K562 (cell line): Measurements from ENCODE around the gene NECTIN4. TPM values are rescaled to one million over a fixed set of nuclear protein-coding genes. Genes with fewer than 3 reads are reported as not detected.
A peak's percentile ranks its signal among the peaks of the same experiment; 100 is the strongest.

ENCODE experiments used
- CBX1 ChIP-seq: sonication (generic); IDR thresholded peaks from 2 replicates; pipeline ENCODE4 v1.6.1; 2016; ENCODE audit warnings: antibody characterized with exemption, low read depth, mild to moderate bottlenecking
- ELF2 ChIP-seq: fragments of 250-450 bp; sonication (Bioruptor Pico); IDR thresholded peaks from 2 replicates; pipeline ENCODE4 v1.5.0; 2021; ENCODE audit warnings: mild to moderate bottlenecking
- EP300 ChIP-seq: IDR thresholded peaks from 2 replicates; pipeline ENCODE4 v1.6.1; 2012; ENCODE audit warnings: low read length, improper control_type of control experiment
- ETV6 ChIP-seq, 3 experiments: fragments of 150-350 bp in 1 of 3; sonication (generic) in 1 of 3; formaldehyde crosslinking in 1 of 3; IDR thresholded peaks; 2 replicates each; pipeline versions ENCODE4 v1.6.1 to v1.8.0; 2014 to 2022; ENCODE audit warnings: borderline replicate concordance in 2 of 3, low read depth in 2 of 3, antibody characterized with exemption in 1 of 3, low read length in 1 of 3, mild to moderate bottlenecking in 1 of 3, missing genetic modification reagents in 1 of 3
- HNRNPUL1 ChIP-seq: fragments of 200-400 bp; formaldehyde crosslinking; IDR thresholded peaks from 2 replicates; pipeline ENCODE4 v1.6.1; 2017; ENCODE audit warnings: low read length
- PRPF4 ChIP-seq: fragments of 200-400 bp; formaldehyde crosslinking; IDR thresholded peaks from one replicate; pipeline ENCODE4 v1.6.1; 2017; ENCODE audit warnings: low read length, low read depth, mild to moderate bottlenecking; ENCODE audit not compliant: insufficient read depth, poor library complexity, severe bottlenecking
- RBM39 ChIP-seq: fragments of 200-400 bp; formaldehyde crosslinking; optimal IDR thresholded peaks from 2 replicates; pipeline ENCODE3; 2018; ENCODE audit warnings: low read depth, low read length
- REST ChIP-seq, 2 experiments: fragments of 450-650 bp; formaldehyde crosslinking in 1 of 2; IDR thresholded peaks; 2 replicates each; pipeline versions ENCODE4 v1.4.0 to v1.6.1; 2014 to 2020; ENCODE audit warnings: mild to moderate bottlenecking in 2 of 2, borderline replicate concordance in 1 of 2, low read depth in 1 of 2
- SFPQ ChIP-seq: fragments of 200-400 bp; formaldehyde crosslinking; IDR thresholded peaks from 2 replicates; pipeline ENCODE4 v1.6.1; 2017; ENCODE audit warnings: mild to moderate bottlenecking, low read depth, low read length, moderate library complexity
- SMARCB1 ChIP-seq: IDR thresholded peaks from 2 replicates; pipeline ENCODE4 v1.6.1; 2011; ENCODE audit warnings: improper control_type of control experiment, low read depth; ENCODE audit not compliant: insufficient read length
- TCF7L2 ChIP-seq: fragments of 150-350 bp; IDR thresholded peaks from 2 replicates; pipeline ENCODE4 v1.6.1; 2016; ENCODE audit warnings: low read depth, mild to moderate bottlenecking, low read length, moderate library complexity
- ZBTB33 ChIP-seq: sonication (generic); formaldehyde crosslinking; IDR thresholded peaks from 2 replicates; pipeline ENCODE4 v1.8.1; 2023; ENCODE audit warnings: mild to moderate bottlenecking, missing genetic modification reagents
- ZC3H8 ChIP-seq: fragments of 450-650 bp; IDR thresholded peaks from 2 replicates; pipeline ENCODE4 v1.6.1; 2017
- ZNF232 ChIP-seq: sonication (generic); formaldehyde crosslinking; IDR thresholded peaks from 2 replicates; pipeline ENCODE4 v1.8.0; 2022; ENCODE audit warnings: mild to moderate bottlenecking, missing genetic modification reagents
- polyA plus RNA-seq, 8 experiments: library from polyadenylated mRNA; depleted of rRNA in 4 of 8; stranded (reverse) in 5 of 8; unstranded in 3 of 8; fragments of >200 nt; fragmentation: Nextera tagmentation in 2 of 8; fragmentation: Illumina TruSeq in 1 of 8; extraction: Ambion mirVana in 2 of 8; extraction: Trizol in 1 of 8; gene quantifications; 2 replicates each; pipeline versions ENCODE4 v1.2.1 to v1.2.3, GENCODE V29; 2011 to 2014; ENCODE audit warnings: inconsistent platforms in 1 of 8, missing spikeins in 1 of 8
- total RNA-seq, 7 experiments: library from RNA; depleted of rRNA in 6 of 7; stranded (reverse); fragments of >200 nt in 6 of 7; fragmentation: Illumina TruSeq in 2 of 7; extraction: Trizol in 2 of 7; gene quantifications; 2 replicates each; pipeline versions ENCODE4 v1.2.1 to v1.2.3, GENCODE V29; 2011 to 2021; ENCODE audit warnings: low replicate concordance in 1 of 7

NECTIN4 gene
- total and polyA plus RNA-seq, 9 of the 15 experiments (the other 6 are each of a cell fraction or from before 2014, with no cell fraction given) = 0.01 to 0.09 TPM; not detected in 7

- no peak for TF ChIP-seq REST (IDR thresholded peaks at IDR 0.05; ENCODE audit: borderline replicate concordance)
- no peak for TF ChIP-seq REST (CRISPR knock-in tag; IDR thresholded peaks at IDR 0.05; ENCODE audit: low read depth)
- TF ChIP-seq HNRNPUL1 = no peak
- no peak for TF ChIP-seq EP300
- TF ChIP-seq SFPQ = no peak
- 0 out of 2 replicates have a peak, but pooled peaks have one; percentile 7 for TF ChIP-seq ZNF232 (CRISPR knock-in tag)
- no peak for TF ChIP-seq ETV6 (IDR thresholded peaks at IDR 0.05; ENCODE audit: borderline replicate concordance in 1 of 2, low read depth in 2 of 2, low read length in 1 of 2)
- TF ChIP-seq ETV6 (CRISPR knock-in tag; IDR thresholded peaks at IDR 0.05; ENCODE audit: borderline replicate concordance) = no peak
- 0 out of 2 replicates have a peak, but pooled peaks have one; percentile 20 for TF ChIP-seq ZC3H8
- TF ChIP-seq TCF7L2 = no peak
- no peak for TF ChIP-seq ELF2 (CRISPR knock-in tag)
- no peak for TF ChIP-seq RBM39
- TF ChIP-seq CBX1 = peak; percentile 77; the same call in 1 of the 2 replicates
- no peak for TF ChIP-seq ZBTB33 (CRISPR knock-in tag)
- no peak for TF ChIP-seq SMARCB1
- no peak for TF ChIP-seq PRPF4
Observed at GRCh38 chr1:161021165-161021969, 68.0 kb downstream of the NECTIN4 start (continued).
